Colonic mucosa (tissue), 4 donors: ENCODE data around the gene CDYL. TPM values are rescaled to one million over a fixed set of nuclear protein-coding genes. Genes with fewer than 3 reads are reported as not detected.

ENCODE experiments used
- DNase-seq: peaks from one replicate; pipeline ENCODE4 v3.0.0-alpha.2; 2020
- H3K27ac ChIP-seq: fragments of 200-600 bp; one replicate; pipeline ENCODE4 v1.8.0; 2021
- H3K27me3 ChIP-seq: fragments of 200-600 bp; one replicate; pipeline ENCODE4 v1.8.0; 2021
- H3K36me3 ChIP-seq: fragments of 200-600 bp; one replicate; pipeline ENCODE4 v1.8.0; 2021
- H3K4me1 ChIP-seq: fragments of 200-600 bp; one replicate; pipeline ENCODE4 v1.8.0; 2021; ENCODE audit warnings: mild to moderate bottlenecking
- H3K4me3 ChIP-seq: fragments of 200-600 bp; one replicate; pipeline ENCODE4 v1.8.0; 2021
- H3K9ac ChIP-seq, 2 donors: one replicate each; pipeline ENCODE4 v1.7.0; 2013; ENCODE audit warnings: control low read depth in 2 of 2, low read depth in 2 of 2, low read length in 2 of 2
- H3K9me3 ChIP-seq: fragments of 200-600 bp; one replicate; pipeline ENCODE4 v1.8.0; 2021
- intact Hi-C: fragments of 100-400 bp; cut with DNase I; formaldehyde crosslinking; loops from one replicate; pipeline ENCODE4 v1.14.1; 2022
- total RNA-seq, 2 donors: library from RNA; stranded (reverse); fragmentation: NEBNext Ultra II Directional in 1 of 2; extraction: Animal tissue kit (Norgen Biotek cat#: 25700) in 1 of 2; gene quantifications; one replicate each; pipeline ENCODE4 v1.2.1, GENCODE V29; 2021
- TF ChIP-seq, protein P1 (sequence below): fragments of 200-600 bp; IDR thresholded peaks from one replicate; pipeline ENCODE4 v1.8.0; 2022; ENCODE audit warnings: antibody characterized with exemption, mild to moderate bottlenecking
- donor health status: healthy.
- donor health status: DM: no; HTN: no; CAD: no.
- donor health status: DM: no; HTN: no; CAD: no.

The CDYL gene
- total RNA-seq, 2 donors from 2014 or later: 44.3 to 48.6 TPM

DNA sequence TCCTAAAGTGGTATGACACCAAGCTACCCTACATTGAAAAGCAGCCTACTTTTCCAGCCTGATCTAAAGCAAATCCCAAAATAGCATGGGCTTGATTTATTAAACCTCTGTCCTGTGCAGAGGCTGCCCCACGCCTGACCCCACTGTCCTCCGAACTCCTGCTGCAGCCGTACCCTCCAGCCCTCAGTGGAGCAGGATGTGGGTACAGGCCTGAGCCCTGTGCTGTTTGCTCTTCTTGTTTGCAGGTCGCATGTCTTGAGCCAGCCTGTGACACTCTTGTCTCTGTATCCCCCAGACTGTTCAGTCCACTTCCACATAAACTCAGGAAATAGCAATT is 166.4 kb downstream of the CDYL start:
- TF ChIP-seq, protein P1, sequence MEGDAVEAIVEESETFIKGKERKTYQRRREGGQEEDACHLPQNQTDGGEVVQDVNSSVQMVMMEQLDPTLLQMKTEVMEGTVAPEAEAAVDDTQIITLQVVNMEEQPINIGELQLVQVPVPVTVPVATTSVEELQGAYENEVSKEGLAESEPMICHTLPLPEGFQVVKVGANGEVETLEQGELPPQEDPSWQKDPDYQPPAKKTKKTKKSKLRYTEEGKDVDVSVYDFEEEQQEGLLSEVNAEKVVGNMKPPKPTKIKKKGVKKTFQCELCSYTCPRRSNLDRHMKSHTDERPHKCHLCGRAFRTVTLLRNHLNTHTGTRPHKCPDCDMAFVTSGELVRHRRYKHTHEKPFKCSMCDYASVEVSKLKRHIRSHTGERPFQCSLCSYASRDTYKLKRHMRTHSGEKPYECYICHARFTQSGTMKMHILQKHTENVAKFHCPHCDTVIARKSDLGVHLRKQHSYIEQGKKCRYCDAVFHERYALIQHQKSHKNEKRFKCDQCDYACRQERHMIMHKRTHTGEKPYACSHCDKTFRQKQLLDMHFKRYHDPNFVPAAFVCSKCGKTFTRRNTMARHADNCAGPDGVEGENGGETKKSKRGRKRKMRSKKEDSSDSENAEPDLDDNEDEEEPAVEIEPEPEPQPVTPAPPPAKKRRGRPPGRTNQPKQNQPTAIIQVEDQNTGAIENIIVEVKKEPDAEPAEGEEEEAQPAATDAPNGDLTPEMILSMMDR: no peak
- H3K4me1 ChIP-seq: no peaks in the 10 kb centered on the region
- H3K9ac ChIP-seq: no peak overlapping the region
- H3K27ac ChIP-seq: no peak overlapping the region
- H3K9me3 ChIP-seq: no peaks in the 10 kb centered on the region
- H3K4me3 ChIP-seq: no peak overlapping the region
- no peaks in the 10 kb centered on the region for H3K27me3 ChIP-seq
- intact Hi-C loops: no loop called here
- DNase-seq: no peak
- no peaks in the 10 kb centered on the region for H3K36me3 ChIP-seq

DNA sequence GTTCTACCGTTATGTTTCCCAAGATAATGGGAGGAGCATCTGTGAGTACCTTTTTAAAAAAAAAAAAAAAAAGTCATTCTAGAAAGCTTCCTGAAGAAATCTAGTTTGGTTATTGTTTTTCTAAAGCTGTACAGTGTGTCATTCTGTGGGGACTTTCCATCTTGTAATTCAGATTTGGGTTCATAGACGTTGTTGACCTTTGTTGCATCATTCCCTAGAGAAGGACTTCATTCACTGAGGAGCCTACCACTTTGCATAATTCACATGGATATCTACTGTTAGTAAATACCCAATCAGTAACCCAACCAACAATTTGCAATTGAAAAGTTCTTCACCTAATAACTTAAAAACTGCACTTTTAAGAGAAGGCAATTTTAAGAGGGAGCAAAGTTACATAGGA is 167.5 kb downstream of the CDYL start:
- Histone ChIP-seq H3K9me3 (no peaks in the 10 kb centered on the region), H3K4me3 (no peak overlapping the region), H3K36me3 (no peaks in the 10 kb centered on the region), H3K4me1 (no peaks in the 10 kb centered on the region), H3K27ac (no peak overlapping the region), H3K9ac (no peak overlapping the region), H3K27me3 (no peaks in the 10 kb centered on the region)
- no peak for DNase-seq
- intact Hi-C loops: no loop called here
- TF ChIP-seq, protein P1: no peak

DNA sequence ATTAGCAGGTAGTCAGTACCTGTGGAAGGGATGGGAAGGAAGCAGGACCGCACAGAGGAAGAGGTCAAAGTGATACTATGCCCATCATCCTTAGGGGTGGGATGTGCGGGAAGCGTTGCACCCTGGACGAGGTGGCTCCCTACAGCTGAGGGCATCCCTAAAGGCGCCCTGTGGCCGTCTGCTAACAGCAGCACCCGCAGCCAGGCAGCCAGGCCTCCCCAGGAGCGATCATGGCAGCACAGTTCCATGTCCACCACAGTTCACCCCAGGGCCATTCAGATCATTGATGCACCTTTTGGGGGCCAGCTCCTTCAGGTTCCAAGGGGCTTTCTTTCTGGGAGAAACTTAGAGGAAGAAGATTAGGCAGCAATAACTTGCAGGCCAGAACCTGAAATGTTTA is 168.1 kb downstream of the CDYL start:
- Histone ChIP-seq H3K9ac (no peak overlapping the region), H3K4me1 (no peaks in the 10 kb centered on the region), H3K4me3 (no peak overlapping the region), H3K27me3 (no peaks in the 10 kb centered on the region), H3K36me3 (no peaks in the 10 kb centered on the region), H3K9me3 (no peaks in the 10 kb centered on the region), H3K27ac (no peak overlapping the region)
- intact Hi-C loops: no loop called here
- TF ChIP-seq, protein P1: no peak
- no peak for DNase-seq

DNA sequence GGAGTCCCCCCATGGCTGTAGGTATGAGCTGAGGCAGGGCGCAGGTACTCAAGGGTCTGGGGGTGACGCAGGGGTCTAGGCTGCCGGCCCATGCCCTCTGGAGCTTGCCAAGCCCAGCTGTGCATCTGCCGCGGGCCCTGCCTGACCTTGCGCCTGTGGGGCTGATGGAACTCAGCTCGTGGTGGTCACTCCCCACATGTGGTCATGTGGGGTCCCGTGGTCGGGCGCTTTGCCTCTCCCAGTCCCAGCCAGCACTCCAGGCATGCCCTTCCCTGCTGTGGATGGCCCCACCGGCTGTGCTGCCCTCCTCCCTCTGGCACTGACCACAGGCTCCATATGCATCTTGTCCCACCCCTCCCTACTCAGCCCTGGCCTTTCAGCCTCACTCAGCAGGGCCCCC is 170.3 kb downstream of the CDYL start:
- no peaks in the 10 kb centered on the region for H3K27me3 ChIP-seq
- no peak for DNase-seq
- no peaks in the 10 kb centered on the region for H3K4me1 ChIP-seq
- H3K27ac ChIP-seq: no peak overlapping the region
- no peak overlapping the region for H3K9ac ChIP-seq
- H3K9me3 ChIP-seq: no peaks in the 10 kb centered on the region
- no peak overlapping the region for H3K4me3 ChIP-seq
- TF ChIP-seq, protein P1: no peak
- intact Hi-C loops: no loop called here
- H3K36me3 ChIP-seq: no peaks in the 10 kb centered on the region

DNA sequence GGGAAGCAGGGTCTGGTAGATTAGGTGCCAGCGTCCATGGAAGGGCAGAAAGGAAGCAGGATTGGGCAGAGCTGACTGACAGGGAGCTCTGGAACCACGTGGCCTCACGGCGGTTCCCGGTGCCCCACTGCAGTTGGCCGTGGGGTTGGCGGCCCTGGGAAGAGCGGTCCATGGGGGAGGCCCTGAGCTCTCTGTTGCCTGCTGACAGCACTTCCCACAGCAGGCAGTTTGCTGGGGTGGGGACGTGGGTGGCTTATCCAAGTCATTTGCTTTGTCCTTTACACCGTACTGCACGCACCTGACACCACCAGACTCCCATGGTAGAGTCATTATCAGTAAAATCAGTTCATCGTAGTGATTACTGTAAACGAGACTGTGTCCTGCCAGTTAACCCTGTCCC is 171.5 kb downstream of the CDYL start:
- Histone ChIP-seq H3K9ac (no peak overlapping the region), H3K4me3 (no peak overlapping the region), H3K27me3 (no peaks in the 10 kb centered on the region), H3K36me3 (no peaks in the 10 kb centered on the region), H3K4me1 (no peaks in the 10 kb centered on the region), H3K9me3 (no peaks in the 10 kb centered on the region), H3K27ac (no peak overlapping the region)
- intact Hi-C loops: no loop called here
- TF ChIP-seq, protein P1: no peak
- DNase-seq: no peak
